HFFc6 (cell line): Measurements from ENCODE around the gene FSTL4. TPM values are rescaled to one million over a fixed set of nuclear protein-coding genes. Genes with fewer than 3 reads are reported as not detected.

Experiments
- DNase-seq: peaks from one replicate; pipeline ENCODE4 v3.0.0-alpha.2; 2018
- H3K27ac Mint-ChIP-seq: 2 replicates; pipeline ENCODE4 v1.8.0; 2020; ENCODE audit warnings: mild to moderate bottlenecking, mixed read lengths
- H3K27me3 Mint-ChIP-seq: 2 replicates; pipeline ENCODE4 v1.8.0; 2021; ENCODE audit warnings: mild to moderate bottlenecking, moderate library complexity, mixed read lengths; ENCODE audit not compliant: insufficient read depth
- H3K36me3 Mint-ChIP-seq: 2 replicates; pipeline ENCODE4 v1.8.0; 2021; ENCODE audit warnings: low read depth, mixed read lengths
- H3K4me1 Mint-ChIP-seq: 2 replicates; pipeline ENCODE4 v1.8.0; 2020; ENCODE audit warnings: low read depth, mixed read lengths
- H3K4me3 Mint-ChIP-seq: 2 replicates; pipeline ENCODE4 v1.8.0; 2020; ENCODE audit warnings: mild to moderate bottlenecking, moderate library complexity, mixed read lengths
- H3K9me3 Mint-ChIP-seq: 2 replicates; pipeline ENCODE4 v1.8.0; 2020; ENCODE audit warnings: mild to moderate bottlenecking, mixed read lengths
- total RNA-seq, 6 experiments: library from RNA; stranded (reverse); fragmentation: NEBNext Ultra II Directional; extraction: Animal tissue kit (Norgen Biotek cat#: 25700); gene quantifications; 2 replicates in 1 of 6; 3 replicates in 5 of 6; pipeline ENCODE4 v1.2.3, GENCODE V29; 2021
- TF ChIP-seq, protein P1 (sequence below): fragments of 200-600 bp; sonication (generic); IDR thresholded peaks from 2 replicates; pipeline ENCODE4 v1.5.0; 2021; ENCODE audit warnings: antibody characterized with exemption, mild to moderate bottlenecking

FSTL4 gene
- total RNA-seq, 6 experiments from 2014 or later: not detected

DNA sequence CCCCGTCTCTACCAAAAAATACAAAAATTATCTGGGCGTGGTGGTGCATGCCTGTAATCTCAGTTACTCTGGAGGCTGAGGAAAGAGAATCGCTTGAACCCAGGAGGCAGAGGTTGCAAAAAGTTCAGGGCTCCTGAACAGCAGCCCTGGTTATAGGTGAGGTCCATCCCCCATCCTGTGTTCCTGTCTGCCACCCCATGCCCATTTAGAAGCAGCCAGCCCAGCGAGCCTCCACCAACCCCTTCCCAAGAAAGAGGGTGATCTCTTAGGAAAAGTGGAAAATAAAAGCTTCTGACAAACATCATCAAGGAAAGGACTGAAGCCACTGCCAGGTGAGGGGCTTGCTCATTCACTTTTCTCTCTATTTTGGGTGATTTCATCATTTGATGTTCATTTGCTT, 55.8 kb downstream of the FSTL4 start:
- peaks cover 14% of the 10 kb centered on the region for H3K27me3 Mint-ChIP-seq
- H3K4me1 Mint-ChIP-seq: no peaks in the 10 kb centered on the region
- TF ChIP-seq, protein P1, sequence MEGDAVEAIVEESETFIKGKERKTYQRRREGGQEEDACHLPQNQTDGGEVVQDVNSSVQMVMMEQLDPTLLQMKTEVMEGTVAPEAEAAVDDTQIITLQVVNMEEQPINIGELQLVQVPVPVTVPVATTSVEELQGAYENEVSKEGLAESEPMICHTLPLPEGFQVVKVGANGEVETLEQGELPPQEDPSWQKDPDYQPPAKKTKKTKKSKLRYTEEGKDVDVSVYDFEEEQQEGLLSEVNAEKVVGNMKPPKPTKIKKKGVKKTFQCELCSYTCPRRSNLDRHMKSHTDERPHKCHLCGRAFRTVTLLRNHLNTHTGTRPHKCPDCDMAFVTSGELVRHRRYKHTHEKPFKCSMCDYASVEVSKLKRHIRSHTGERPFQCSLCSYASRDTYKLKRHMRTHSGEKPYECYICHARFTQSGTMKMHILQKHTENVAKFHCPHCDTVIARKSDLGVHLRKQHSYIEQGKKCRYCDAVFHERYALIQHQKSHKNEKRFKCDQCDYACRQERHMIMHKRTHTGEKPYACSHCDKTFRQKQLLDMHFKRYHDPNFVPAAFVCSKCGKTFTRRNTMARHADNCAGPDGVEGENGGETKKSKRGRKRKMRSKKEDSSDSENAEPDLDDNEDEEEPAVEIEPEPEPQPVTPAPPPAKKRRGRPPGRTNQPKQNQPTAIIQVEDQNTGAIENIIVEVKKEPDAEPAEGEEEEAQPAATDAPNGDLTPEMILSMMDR: no peak
- no peaks in the 10 kb centered on the region for H3K9me3 Mint-ChIP-seq
- H3K27ac Mint-ChIP-seq: no peak overlapping the region
- DNase-seq: no peak
- H3K36me3 Mint-ChIP-seq: no peaks in the 10 kb centered on the region
- no peak overlapping the region for H3K4me3 Mint-ChIP-seq

DNA sequence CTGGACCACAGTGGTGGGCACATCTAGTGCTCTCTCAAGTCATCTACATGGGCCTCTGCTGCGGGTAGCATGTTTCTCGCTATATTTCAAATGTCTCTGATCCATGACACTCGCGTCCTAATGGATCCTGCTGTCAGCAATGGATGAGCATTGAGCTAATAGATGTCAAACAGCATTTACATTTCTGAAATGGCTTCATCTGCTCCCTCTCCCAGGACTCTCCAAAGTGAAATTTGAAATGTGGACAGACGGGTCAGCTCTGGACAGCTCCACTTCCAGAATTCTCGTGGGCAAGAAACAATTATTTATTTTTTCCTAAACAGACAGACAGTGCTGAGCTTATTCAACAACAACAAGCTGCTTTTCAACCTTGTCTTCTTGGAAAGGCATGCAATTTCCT, 58.1 kb downstream of the FSTL4 start:
- no peak overlapping the region for H3K4me3 Mint-ChIP-seq
- H3K36me3 Mint-ChIP-seq: no peaks in the 10 kb centered on the region
- H3K4me1 Mint-ChIP-seq: no peaks in the 10 kb centered on the region
- no peak overlapping the region for H3K27ac Mint-ChIP-seq
- DNase-seq: no peak
- H3K27me3 Mint-ChIP-seq: peaks cover 13% of the 10 kb centered on the region
- H3K9me3 Mint-ChIP-seq: no peaks in the 10 kb centered on the region
- TF ChIP-seq, protein P1: no peak

DNA sequence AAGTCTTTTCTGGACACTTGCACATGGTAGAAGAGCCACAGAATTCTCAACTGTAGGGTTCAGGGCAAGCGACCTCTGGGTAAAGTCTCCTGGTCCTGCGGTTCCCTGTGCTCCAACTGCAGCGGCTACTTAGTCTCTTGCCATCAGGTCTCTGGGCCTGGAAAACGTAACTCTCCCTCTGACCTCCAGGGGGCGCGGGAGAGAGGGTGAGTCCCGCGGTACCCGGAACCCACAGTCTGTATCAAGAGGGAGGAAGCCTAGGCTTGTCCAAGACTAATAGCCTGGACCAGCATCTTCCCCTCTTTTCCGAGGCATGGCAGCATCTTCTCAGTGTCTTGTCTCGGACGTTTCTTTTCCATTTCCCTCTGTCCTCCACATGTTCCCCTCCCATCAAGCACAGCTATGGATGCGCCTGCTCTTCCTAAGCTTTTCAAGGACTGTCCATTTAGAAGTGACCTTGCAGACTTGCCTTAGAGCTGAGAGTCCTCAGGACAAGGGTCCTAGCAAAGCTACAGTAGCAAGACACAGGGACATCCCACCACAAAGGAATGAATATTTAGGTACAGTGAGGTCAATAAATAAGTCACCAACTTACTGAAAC, 59.3 kb downstream of the FSTL4 start:
- no peak overlapping the region for H3K27ac Mint-ChIP-seq
- H3K27me3 Mint-ChIP-seq: peaks cover 13% of the 10 kb centered on the region
- TF ChIP-seq, protein P1: peak; percentile 82
- H3K36me3 Mint-ChIP-seq: no peaks in the 10 kb centered on the region
- H3K4me3 Mint-ChIP-seq: no peak overlapping the region
- H3K4me1 Mint-ChIP-seq: no peaks in the 10 kb centered on the region
- peak; percentile 4 for DNase-seq
- no peaks in the 10 kb centered on the region for H3K9me3 Mint-ChIP-seq

DNA sequence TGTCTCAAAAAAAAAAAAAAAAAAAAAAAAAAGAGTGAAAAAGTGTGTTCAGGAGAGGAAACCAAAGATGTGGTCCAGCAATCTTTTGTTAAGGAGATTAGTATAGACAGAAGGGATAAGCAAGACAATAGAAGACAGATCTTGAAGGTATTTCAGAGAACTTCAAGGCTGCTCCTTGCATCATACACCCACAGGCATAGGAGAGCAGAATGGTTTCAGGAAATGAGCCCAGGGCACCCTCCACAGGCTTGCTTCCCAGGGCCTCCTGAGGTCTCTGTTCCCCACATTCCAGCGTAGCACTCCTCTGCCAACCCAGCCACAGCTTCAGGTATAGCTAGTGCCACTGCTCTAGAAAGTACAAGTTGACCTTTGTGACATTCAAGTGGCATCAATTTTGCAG, 65.8 kb downstream of the FSTL4 start:
- TF ChIP-seq, protein P1: no peak
- peaks cover 3% of the 10 kb centered on the region; the same call in 1 of the 2 replicates for H3K27me3 Mint-ChIP-seq
- no peak for DNase-seq
- H3K27ac Mint-ChIP-seq: no peak overlapping the region
- no peaks in the 10 kb centered on the region for H3K9me3 Mint-ChIP-seq
- no peaks in the 10 kb centered on the region for H3K36me3 Mint-ChIP-seq
- no peak overlapping the region for H3K4me3 Mint-ChIP-seq
- H3K4me1 Mint-ChIP-seq: no peaks in the 10 kb centered on the region

DNA sequence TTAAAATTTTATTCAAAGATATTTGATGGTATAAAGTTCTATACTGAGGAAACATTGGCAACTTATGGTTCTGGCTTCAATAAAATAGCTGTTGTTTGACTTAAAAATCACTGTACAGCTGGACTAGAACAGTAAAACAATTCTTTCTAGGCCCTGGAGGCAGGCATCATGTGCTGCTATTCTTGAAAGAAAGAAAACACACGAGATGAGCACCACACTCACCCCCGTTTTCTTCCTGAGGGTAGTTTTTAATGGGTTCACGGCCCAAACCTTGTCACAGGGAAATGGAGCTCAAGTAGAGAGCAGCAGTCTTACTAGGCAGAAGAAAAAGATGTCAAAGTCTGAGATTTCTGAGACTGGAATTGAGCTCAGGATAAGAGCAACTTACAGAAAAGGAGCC, 68.0 kb downstream of the FSTL4 start:
- no peak overlapping the region for H3K27ac Mint-ChIP-seq
- no peak overlapping the region for H3K4me3 Mint-ChIP-seq
- no peaks in the 10 kb centered on the region for H3K9me3 Mint-ChIP-seq
- no peaks in the 10 kb centered on the region for H3K4me1 Mint-ChIP-seq
- H3K36me3 Mint-ChIP-seq: no peaks in the 10 kb centered on the region
- no peaks in the 10 kb centered on the region; the same call in 1 of the 2 replicates for H3K27me3 Mint-ChIP-seq
- TF ChIP-seq, protein P1: no peak
- DNase-seq: no peak
